KOPT-K1 (cell line): ENCODE results near the gene SLAIN2.
"Not testable (repeated sequence)": the region's sequence is repeated elsewhere in the genome, so short reads cannot be mapped to it uniquely, and the experiment has no call there.

Experiments
- H3K27ac ChIP-seq: fragments of 200-600 bp; sonication (generic); 2 replicates; pipeline ENCODE4 v1.5.1; 2016; ENCODE audit warnings: antibody characterized with exemption, mild to moderate bottlenecking, low read depth, low read length; ENCODE audit not compliant: poor library complexity, severe bottlenecking
- H3K36me3 ChIP-seq: fragments of 200-600 bp; sonication (generic); 2 replicates; pipeline ENCODE4 v1.5.1; 2017; ENCODE audit warnings: antibody characterized with exemption, mild to moderate bottlenecking, low read length, moderate library complexity; ENCODE audit not compliant: insufficient read depth
- H3K9me3 ChIP-seq: fragments of 200-600 bp; sonication (generic); 2 replicates; pipeline ENCODE4 v1.5.1; 2017; ENCODE audit warnings: antibody characterized with exemption, low read length, mild to moderate bottlenecking; ENCODE audit not compliant: insufficient read depth, poor library complexity, severe bottlenecking

The SLAIN2 gene

GRCh38 chr4:48340965-48341775, at the start of gene SLAIN2:
Gene SLAIN2, plus strand, starts transcription at chr4:48341529. Its CDS starts 211 bp downstream, at chr4:48341740.
- peak within 1 kb of the TSS; percentile 81 for H3K27ac ChIP-seq
- no peaks in the 10 kb centered on the region for H3K36me3 ChIP-seq
- no peaks in the 10 kb centered on the region for H3K9me3 ChIP-seq

DNA sequence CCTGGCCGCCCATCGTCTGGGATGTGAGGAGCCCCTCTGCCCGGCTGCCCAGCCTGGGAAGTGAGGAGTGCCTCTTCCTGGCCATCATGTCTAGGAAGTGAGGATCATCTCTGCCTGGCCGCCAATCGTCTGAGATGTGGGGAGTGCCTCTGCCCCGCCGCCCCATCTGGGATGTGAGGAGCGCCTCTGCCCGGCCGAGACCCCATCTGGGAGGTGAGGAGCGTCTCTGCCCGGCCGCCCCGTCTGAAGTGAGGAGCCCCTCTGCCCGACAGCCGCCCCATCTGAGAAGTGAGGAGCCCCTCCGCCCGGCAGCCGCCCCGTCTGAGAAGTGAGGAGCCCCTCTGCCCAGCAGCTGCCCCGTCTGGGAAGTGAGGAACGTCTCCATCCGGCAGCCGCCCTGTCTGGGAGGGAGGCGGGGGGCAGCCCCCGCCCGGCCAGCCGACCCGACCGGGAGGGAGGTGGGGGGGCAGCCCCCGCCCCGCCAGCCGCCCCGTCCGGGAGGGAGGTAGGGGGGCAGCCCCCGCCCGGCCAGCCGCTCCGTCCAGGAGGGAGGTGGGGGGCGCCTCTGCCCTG, 49.0 kb upstream of the SLAIN2 start:
- not testable (repeated sequence) for H3K9me3 ChIP-seq, H3K36me3 ChIP-seq, H3K27ac ChIP-seq

- Histone ChIP-seq H3K36me3 (no peaks in the 10 kb centered on the region), H3K9me3 (no peaks in the 10 kb centered on the region), H3K27ac (no peak overlapping the region)
Observed at GRCh38 chr4:48295116-48295515, 46.2 kb upstream of the SLAIN2 start.

DNA sequence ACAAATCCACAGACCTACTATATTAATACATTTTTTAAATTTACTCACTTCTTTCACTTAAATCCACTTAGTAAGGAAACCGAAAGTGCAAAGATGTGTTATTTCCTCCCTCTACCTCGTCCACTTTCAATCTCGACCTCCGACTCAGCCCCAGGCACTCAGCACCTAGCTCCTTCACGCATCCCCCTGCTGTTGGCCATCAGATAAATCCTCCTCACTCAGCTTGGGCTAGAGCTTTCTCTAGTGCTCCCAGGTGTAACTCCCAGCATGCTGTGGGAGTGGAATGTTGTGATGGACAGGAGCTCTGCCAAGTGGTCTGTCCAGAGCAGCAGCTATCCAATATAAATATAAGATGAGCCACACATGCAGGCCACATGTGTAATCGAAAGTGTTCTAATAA, 45.0 kb upstream of the SLAIN2 start:
- no peaks in the 10 kb centered on the region for H3K9me3 ChIP-seq
- H3K27ac ChIP-seq: no peak overlapping the region
- no peaks in the 10 kb centered on the region for H3K36me3 ChIP-seq

DNA sequence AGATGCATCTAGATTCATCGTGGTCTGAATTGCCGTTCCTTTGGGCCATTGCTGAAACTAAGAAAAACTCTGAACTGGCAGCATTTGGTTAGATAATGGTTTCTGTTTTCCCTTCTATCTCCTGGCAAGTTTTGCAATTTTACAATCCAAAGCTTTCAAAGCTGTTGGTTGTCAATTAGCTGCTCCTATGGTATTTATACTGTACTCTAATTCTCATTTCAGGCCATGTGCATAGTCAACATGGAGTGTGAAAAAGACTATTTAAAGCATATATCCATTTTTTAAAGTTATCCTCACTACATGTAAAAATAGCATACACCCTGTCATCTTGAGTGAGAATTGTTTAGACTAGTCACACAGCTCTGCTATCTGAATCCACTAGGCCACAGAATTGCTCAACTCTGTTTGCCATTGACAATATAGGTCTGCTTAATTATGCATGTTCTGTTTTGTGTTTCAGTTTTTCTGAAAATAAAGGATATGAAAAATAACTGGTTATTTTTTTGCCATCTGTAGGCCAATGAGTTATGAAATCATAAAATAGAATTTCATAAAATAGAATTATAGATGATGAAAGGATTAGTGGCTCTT, 44.0 kb upstream of the SLAIN2 start:
- Histone ChIP-seq H3K36me3 (no peaks in the 10 kb centered on the region), H3K9me3 (no peaks in the 10 kb centered on the region), H3K27ac (no peak overlapping the region)

- Histone ChIP-seq H3K27ac (no peak overlapping the region), H3K36me3 (no peaks in the 10 kb centered on the region), H3K9me3 (no peaks in the 10 kb centered on the region)
Observed at GRCh38 chr4:48299560-48299959, 41.8 kb upstream of the SLAIN2 start.

- Histone ChIP-seq H3K27ac (no peak overlapping the region), H3K9me3 (no peaks in the 10 kb centered on the region), H3K36me3 (no peaks in the 10 kb centered on the region)
Observed at GRCh38 chr4:48300004-48300403, 41.3 kb upstream of the SLAIN2 start.

- no peaks in the 10 kb centered on the region for H3K9me3 ChIP-seq
- H3K27ac ChIP-seq: no peak overlapping the region
Observed at GRCh38 chr4:48305508-48305907, 35.8 kb upstream of the SLAIN2 start.

GRCh38 chr4:48307528-48307927, 33.8 kb upstream of the SLAIN2 start:
- Histone ChIP-seq H3K9me3 (no peaks in the 10 kb centered on the region), H3K36me3 (no peaks in the 10 kb centered on the region)

More at GRCh38 chr4:48305508-48305907, 35.8 kb upstream of the SLAIN2 start:
- no peaks in the 10 kb centered on the region for H3K36me3 ChIP-seq

GRCh38 chr4:48308901-48309300, 32.4 kb upstream of the SLAIN2 start:
- Histone ChIP-seq H3K9me3 (no peaks in the 10 kb centered on the region), H3K36me3 (no peaks in the 10 kb centered on the region), H3K27ac (no peak overlapping the region)

More at GRCh38 chr4:48307528-48307927, 33.8 kb upstream of the SLAIN2 start:
- H3K27ac ChIP-seq: no peak overlapping the region

GRCh38 chr4:48311896-48312295, 29.4 kb upstream of the SLAIN2 start:
- H3K27ac ChIP-seq: no peak overlapping the region
- no peaks in the 10 kb centered on the region for H3K36me3 ChIP-seq
- H3K9me3 ChIP-seq: no peaks in the 10 kb centered on the region

GRCh38 chr4:48314746-48315145, 26.6 kb upstream of the SLAIN2 start:
- not testable (repeated sequence) for H3K36me3 ChIP-seq, H3K27ac ChIP-seq

DNA sequence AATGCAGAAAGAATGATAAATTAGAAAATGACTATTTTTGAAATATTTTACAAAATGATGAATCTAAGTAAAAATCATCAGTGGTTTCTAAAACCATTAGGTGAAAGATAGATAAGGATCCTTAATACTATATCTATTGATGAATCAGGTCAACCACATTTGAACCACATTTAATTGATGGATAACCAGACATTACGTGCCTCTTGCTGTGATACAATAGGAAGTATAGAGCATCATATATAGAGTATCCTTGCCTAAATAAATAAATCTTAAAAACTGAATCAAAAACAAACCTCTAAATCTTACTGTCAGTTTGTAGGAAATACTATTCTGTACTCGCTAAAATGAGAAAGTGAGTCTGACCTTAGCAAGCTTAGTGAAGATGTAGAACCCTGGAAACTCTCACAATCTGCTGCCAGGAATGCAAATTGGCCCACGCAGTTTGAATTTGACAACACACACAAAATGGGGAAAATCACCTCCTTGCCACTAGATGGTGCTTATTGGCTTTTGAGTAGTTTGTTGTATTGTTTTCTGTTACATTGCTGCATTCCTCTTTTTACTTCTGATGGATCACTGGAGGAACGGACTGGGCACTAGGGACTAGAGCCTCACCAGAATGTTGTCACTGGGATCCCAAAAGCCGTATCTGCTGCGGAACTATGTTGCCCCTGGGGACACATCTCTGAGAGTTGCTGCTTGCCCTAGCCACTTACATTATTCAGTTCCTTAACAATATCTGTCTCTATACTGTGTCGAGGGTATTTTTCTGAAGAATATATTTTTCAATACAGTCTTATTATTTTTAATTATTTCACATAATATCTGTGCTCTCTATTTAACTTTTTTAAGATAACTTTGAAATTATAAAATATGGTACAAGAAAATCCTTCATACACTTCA, 25.4 kb upstream of the SLAIN2 start:
- H3K36me3 ChIP-seq: no peaks in the 10 kb centered on the region
- no peak overlapping the region for H3K27ac ChIP-seq
- H3K9me3 ChIP-seq: no peaks in the 10 kb centered on the region

More at GRCh38 chr4:48314746-48315145, 26.6 kb upstream of the SLAIN2 start:
- H3K9me3 ChIP-seq: not testable (repeated sequence)

DNA sequence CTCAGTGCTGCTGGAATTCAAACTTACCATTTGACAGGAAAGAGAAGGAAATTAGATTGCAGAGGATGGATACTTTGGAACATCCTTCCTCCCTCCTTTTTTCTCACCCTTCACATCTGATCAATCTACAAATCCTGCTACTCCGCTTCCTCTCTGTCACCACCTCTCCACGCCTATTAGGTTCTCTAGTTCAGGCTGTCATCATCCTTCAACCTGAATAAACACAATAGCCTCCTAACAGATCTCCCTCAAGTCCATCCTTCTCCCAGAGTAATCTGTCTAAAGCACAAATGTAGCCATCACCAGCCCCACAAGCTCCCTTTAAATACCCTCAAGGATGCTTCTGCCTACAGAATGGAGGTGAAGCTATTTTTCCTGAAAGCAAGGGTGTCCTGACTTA, 20.0 kb upstream of the SLAIN2 start:
- no peaks in the 10 kb centered on the region for H3K9me3 ChIP-seq
- no peak overlapping the region for H3K27ac ChIP-seq
- H3K36me3 ChIP-seq: no peaks in the 10 kb centered on the region

DNA sequence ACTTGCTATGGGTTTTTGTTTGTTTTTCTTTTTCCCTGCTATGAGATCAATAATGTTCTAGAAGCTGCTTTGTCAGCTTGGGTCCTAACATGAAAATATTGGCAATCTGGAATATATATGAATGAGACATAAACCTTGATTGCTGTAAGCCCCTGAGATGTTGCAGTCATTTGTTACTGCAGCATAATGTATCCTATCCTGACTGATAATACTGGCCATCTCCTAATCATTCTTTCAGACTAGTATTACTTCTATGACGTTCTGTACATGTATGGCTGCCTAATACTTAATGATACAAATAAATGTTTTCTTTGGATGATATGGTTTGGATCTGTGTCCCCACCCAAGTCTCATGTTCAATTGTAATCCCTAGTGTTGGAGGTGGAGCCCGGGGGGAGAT, 19.3 kb upstream of the SLAIN2 start:
- H3K36me3 ChIP-seq: no peaks in the 10 kb centered on the region
- no peaks in the 10 kb centered on the region for H3K9me3 ChIP-seq
- H3K27ac ChIP-seq: no peak overlapping the region
